IPS-18c (cell line): ENCODE results near the gene UMAD1.

ENCODE experiments used
- H3K4me3 ChIP-seq: 2 replicates; pipeline ENCODE4 v1.7.0; 2013; ENCODE audit warnings: low read depth, mild to moderate bottlenecking, low read length, moderate library complexity; ENCODE audit not compliant: insufficient read depth
- H3K9me3 ChIP-seq: one replicate; pipeline ENCODE4 v1.6.1; 2013; ENCODE audit warnings: mild to moderate bottlenecking, low read length, moderate library complexity; ENCODE audit not compliant: control insufficient read depth, insufficient read depth

The UMAD1 gene

GRCh38 chr7:7923818-7924217 lies 283.3 kb downstream of the UMAD1 start:
- no peaks in the 10 kb centered on the region for H3K9me3 ChIP-seq
- H3K4me3 ChIP-seq: no peak overlapping the region

- H3K4me3 ChIP-seq: no peak overlapping the region
- H3K9me3 ChIP-seq: no peaks in the 10 kb centered on the region
Measured at GRCh38 chr7:7924303-7924702, 283.8 kb downstream of the UMAD1 start.
